GM12873 (cell line): ENCODE data around the gene ZNF354C.

Source experiments
- CTCF ChIP-seq: IDR thresholded peaks from 2 replicates; pipeline ENCODE4 v1.5.1; 2012; ENCODE audit warnings: low read depth, mild to moderate bottlenecking, moderate library complexity, low read length, control low read depth; ENCODE audit not compliant: insufficient read depth; ENCODE audit errors: missing control alignments

ZNF354C gene

GRCh38 chr5:179120951-179121666 is 60.9 kb downstream of the ZNF354C start:
- no peak for TF ChIP-seq CTCF

- no peak for TF ChIP-seq CTCF
These were observed 61.5 kb downstream of the ZNF354C start for GRCh38 chr5:179121667-179122111.

GRCh38 chr5:179122411-179123108 is 62.4 kb downstream of the ZNF354C start:
- TF ChIP-seq CTCF, result no peak

GRCh38 chr5:179123109-179123426 is 62.9 kb downstream of the ZNF354C start:
- TF ChIP-seq CTCF, result no peak

GRCh38 chr5:179123491-179124272 is 63.5 kb downstream of the ZNF354C start:
- no peak for TF ChIP-seq CTCF

GRCh38 chr5:179124273-179124852 is 64.2 kb downstream of the ZNF354C start:
- no peak for TF ChIP-seq CTCF
